K562 (cell line): ENCODE results near the gene ADIPOR2. TPM values are rescaled to one million over a fixed set of nuclear protein-coding genes. Genes with fewer than 3 reads are reported as not detected.

Experiments used
- KDM5B ChIP-seq: fragments of 200-600 bp; sonication (generic); IDR thresholded peaks from 2 replicates; pipeline ENCODE4 v1.6.1; 2012; ENCODE audit warnings: low read depth, mild to moderate bottlenecking, moderate library complexity, low read length, control low read depth, inconsistent platforms; ENCODE audit not compliant: insufficient replicate concordance
- MYC ChIP-seq, 2 experiments: fragments of 250-450 bp in 1 of 2; sonication (Bioruptor Pico) in 1 of 2; IDR thresholded peaks; 2 replicates each; pipeline versions ENCODE4 v1.5.1 to v1.6.1; 2012 to 2021; ENCODE audit warnings: low read depth in 2 of 2, borderline replicate concordance in 1 of 2, improper control_type of control experiment in 1 of 2, low read length in 1 of 2, mild to moderate bottlenecking in 1 of 2, moderate library complexity in 1 of 2
- NFIX ChIP-seq: fragments of 250-450 bp; sonication (Bioruptor Pico); IDR thresholded peaks from 2 replicates; pipeline ENCODE4 v1.4.0; 2020; ENCODE audit warnings: low read depth, mild to moderate bottlenecking, moderate library complexity
- PATZ1 ChIP-seq: fragments of 250-450 bp; sonication (Bioruptor Pico); IDR thresholded peaks from 2 replicates; pipeline ENCODE4 v1.5.0; 2020; ENCODE audit warnings: mild to moderate bottlenecking, borderline replicate concordance
- SP2 ChIP-seq: IDR thresholded peaks from 2 replicates; pipeline ENCODE4 v1.6.1; 2011; ENCODE audit warnings: mild to moderate bottlenecking, low read depth, low read length, moderate library complexity; ENCODE audit not compliant: poor library complexity, severe bottlenecking; ENCODE audit errors: extremely low read depth
- SRSF9 ChIP-seq: fragments of 200-400 bp; formaldehyde crosslinking; IDR thresholded peaks from 2 replicates; pipeline ENCODE4 v1.6.1; 2017; ENCODE audit warnings: low read depth, low read length, borderline replicate concordance
- TFE3 ChIP-seq: fragments of 450-650 bp; formaldehyde crosslinking; IDR thresholded peaks from 2 replicates; pipeline ENCODE4 v1.4.0; 2020; ENCODE audit warnings: mild to moderate bottlenecking, mixed read lengths
- ZNF24 ChIP-seq: fragments of 450-650 bp; IDR thresholded peaks from 2 replicates; pipeline ENCODE4 v1.6.1; 2016
- ZNF354B ChIP-seq: fragments of 250-450 bp; sonication (Bioruptor Pico); IDR thresholded peaks from 2 replicates; pipeline ENCODE4 v1.4.0; 2020
- polyA plus RNA-seq, 8 experiments: library from polyadenylated mRNA; depleted of rRNA in 4 of 8; stranded (reverse) in 5 of 8; unstranded in 3 of 8; fragments of >200 nt; fragmentation: Nextera tagmentation in 2 of 8; fragmentation: Illumina TruSeq in 1 of 8; extraction: Ambion mirVana in 2 of 8; extraction: Trizol in 1 of 8; gene quantifications; 2 replicates each; pipeline versions ENCODE4 v1.2.1 to v1.2.3, GENCODE V29; 2011 to 2014; ENCODE audit warnings: inconsistent platforms in 1 of 8, missing spikeins in 1 of 8
- total RNA-seq, 7 experiments: library from RNA; depleted of rRNA in 6 of 7; stranded (reverse); fragments of >200 nt in 6 of 7; fragmentation: Illumina TruSeq in 2 of 7; extraction: Trizol in 2 of 7; gene quantifications; 2 replicates each; pipeline versions ENCODE4 v1.2.1 to v1.2.3, GENCODE V29; 2011 to 2021; ENCODE audit warnings: low replicate concordance in 1 of 7
- TF ChIP-seq, protein P1 (sequence below): fragments of 200-600 bp; sonication (generic); IDR thresholded peaks from one replicate; pipeline ENCODE4 v1.6.1; 2012; ENCODE audit warnings: mild to moderate bottlenecking, low read depth, low read length, inconsistent platforms

Gene ADIPOR2
- total and polyA plus RNA-seq, 9 of the 15 experiments (the other 6 are each of a cell fraction or from before 2014, with no cell fraction given), result 10.9 to 63.5 (median 46.0) TPM

DNA sequence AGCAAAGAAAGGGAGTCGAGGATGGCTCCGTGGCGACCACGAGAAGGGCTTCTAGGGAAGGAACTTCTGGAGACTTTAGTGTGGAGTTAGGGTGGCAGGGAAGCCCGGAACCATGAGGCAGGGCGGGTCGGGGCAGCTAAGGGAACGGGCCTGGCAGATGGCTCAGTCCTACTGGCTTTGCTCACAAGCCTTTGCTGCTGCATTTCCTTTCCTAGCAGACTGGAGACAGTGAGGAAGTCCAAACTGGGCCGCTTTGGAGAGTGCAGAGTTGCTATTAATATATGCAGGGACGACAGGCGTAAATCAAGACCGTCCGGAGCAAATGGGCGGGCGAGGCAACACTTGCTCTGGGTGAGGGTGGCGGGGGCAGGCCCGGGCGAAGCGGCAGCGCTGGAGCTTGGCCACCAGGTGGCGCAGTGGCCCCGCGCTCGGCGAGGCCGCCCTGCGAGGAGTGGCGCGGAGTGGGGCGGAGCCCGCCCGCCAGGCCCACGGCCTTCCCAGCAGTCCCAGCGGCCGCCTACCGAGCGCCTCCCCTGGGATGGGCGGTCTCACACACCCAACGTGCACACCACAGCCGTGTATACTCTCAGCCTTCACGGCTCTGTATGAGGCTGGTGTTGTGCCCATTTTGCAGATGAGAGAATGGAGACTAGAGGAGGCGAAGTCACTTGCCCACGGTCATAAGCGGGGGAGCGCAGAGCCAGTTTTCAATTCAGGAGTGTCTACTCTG lies 105.1 kb downstream of the ADIPOR2 start (continued):
- TF ChIP-seq SP2 (peak; percentile 34), ZNF24 (no peak), MYC (IDR thresholded peaks at IDR 0.05; ENCODE audit: low read depth, low read length) (peak; percentile 32; the same call in 1 of the 2 replicates), MYC (CRISPR knock-in tag; IDR thresholded peaks at IDR 0.05; ENCODE audit: borderline replicate concordance, low read depth) (no peak), PATZ1 (CRISPR knock-in tag) (no peak), TFE3 (no peak), KDM5B (no peak), ZNF354B (CRISPR knock-in tag) (no peak), SRSF9 (no peak), NFIX (CRISPR knock-in tag) (no peak)
- TF ChIP-seq, protein P1, sequence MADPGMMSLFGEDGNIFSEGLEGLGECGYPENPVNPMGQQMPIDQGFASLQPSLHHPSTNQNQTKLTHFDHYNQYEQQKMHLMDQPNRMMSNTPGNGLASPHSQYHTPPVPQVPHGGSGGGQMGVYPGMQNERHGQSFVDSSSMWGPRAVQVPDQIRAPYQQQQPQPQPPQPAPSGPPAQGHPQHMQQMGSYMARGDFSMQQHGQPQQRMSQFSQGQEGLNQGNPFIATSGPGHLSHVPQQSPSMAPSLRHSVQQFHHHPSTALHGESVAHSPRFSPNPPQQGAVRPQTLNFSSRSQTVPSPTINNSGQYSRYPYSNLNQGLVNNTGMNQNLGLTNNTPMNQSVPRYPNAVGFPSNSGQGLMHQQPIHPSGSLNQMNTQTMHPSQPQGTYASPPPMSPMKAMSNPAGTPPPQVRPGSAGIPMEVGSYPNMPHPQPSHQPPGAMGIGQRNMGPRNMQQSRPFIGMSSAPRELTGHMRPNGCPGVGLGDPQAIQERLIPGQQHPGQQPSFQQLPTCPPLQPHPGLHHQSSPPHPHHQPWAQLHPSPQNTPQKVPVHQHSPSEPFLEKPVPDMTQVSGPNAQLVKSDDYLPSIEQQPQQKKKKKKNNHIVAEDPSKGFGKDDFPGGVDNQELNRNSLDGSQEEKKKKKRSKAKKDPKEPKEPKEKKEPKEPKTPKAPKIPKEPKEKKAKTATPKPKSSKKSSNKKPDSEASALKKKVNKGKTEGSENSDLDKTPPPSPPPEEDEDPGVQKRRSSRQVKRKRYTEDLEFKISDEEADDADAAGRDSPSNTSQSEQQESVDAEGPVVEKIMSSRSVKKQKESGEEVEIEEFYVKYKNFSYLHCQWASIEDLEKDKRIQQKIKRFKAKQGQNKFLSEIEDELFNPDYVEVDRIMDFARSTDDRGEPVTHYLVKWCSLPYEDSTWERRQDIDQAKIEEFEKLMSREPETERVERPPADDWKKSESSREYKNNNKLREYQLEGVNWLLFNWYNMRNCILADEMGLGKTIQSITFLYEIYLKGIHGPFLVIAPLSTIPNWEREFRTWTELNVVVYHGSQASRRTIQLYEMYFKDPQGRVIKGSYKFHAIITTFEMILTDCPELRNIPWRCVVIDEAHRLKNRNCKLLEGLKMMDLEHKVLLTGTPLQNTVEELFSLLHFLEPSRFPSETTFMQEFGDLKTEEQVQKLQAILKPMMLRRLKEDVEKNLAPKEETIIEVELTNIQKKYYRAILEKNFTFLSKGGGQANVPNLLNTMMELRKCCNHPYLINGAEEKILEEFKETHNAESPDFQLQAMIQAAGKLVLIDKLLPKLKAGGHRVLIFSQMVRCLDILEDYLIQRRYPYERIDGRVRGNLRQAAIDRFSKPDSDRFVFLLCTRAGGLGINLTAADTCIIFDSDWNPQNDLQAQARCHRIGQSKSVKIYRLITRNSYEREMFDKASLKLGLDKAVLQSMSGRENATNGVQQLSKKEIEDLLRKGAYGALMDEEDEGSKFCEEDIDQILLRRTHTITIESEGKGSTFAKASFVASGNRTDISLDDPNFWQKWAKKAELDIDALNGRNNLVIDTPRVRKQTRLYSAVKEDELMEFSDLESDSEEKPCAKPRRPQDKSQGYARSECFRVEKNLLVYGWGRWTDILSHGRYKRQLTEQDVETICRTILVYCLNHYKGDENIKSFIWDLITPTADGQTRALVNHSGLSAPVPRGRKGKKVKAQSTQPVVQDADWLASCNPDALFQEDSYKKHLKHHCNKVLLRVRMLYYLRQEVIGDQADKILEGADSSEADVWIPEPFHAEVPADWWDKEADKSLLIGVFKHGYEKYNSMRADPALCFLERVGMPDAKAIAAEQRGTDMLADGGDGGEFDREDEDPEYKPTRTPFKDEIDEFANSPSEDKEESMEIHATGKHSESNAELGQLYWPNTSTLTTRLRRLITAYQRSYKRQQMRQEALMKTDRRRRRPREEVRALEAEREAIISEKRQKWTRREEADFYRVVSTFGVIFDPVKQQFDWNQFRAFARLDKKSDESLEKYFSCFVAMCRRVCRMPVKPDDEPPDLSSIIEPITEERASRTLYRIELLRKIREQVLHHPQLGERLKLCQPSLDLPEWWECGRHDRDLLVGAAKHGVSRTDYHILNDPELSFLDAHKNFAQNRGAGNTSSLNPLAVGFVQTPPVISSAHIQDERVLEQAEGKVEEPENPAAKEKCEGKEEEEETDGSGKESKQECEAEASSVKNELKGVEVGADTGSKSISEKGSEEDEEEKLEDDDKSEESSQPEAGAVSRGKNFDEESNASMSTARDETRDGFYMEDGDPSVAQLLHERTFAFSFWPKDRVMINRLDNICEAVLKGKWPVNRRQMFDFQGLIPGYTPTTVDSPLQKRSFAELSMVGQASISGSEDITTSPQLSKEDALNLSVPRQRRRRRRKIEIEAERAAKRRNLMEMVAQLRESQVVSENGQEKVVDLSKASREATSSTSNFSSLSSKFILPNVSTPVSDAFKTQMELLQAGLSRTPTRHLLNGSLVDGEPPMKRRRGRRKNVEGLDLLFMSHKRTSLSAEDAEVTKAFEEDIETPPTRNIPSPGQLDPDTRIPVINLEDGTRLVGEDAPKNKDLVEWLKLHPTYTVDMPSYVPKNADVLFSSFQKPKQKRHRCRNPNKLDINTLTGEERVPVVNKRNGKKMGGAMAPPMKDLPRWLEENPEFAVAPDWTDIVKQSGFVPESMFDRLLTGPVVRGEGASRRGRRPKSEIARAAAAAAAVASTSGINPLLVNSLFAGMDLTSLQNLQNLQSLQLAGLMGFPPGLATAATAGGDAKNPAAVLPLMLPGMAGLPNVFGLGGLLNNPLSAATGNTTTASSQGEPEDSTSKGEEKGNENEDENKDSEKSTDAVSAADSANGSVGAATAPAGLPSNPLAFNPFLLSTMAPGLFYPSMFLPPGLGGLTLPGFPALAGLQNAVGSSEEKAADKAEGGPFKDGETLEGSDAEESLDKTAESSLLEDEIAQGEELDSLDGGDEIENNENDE, result no peak
